ENCODE results near the gene OAF. TPM values are rescaled to one million over a fixed set of nuclear protein-coding genes. Genes with fewer than 3 reads are reported as not detected.

Gene OAF
- total RNA-seq, 1 donor from 2014 or later = 6.6 TPM

DNA sequence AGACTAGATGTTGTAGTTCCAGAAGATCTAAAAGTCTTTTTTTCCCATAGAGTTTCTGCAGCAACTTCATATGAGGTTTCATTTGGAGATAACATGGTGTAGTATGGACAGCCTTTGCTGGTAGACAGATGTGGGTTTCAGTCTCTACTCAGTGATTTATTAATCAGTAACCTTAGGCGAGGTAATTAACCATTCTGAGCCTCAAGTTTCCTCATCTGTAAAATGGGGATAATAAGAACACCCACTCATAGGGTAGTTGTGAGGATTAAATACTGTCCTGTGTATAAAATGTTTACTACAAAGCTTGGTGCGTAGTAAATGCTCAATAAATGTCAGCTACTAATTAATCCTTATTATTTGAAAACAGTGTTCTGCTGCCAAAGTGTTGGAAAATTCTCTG is 45.9 kb downstream of the OAF start:
- Mint-ChIP-seq H3K9me3 (ENCODE audit: low read depth) (no peaks in the 10 kb centered on the region), H3K36me3 (ENCODE audit: insufficient read depth) (no peaks in the 10 kb centered on the region), H3K27me3 (peaks cover 72% of the 10 kb centered on the region), H3K4me1 (ENCODE audit: low read depth) (peaks cover 9% of the 10 kb centered on the region), H3K27ac (peak overlapping the region; percentile 41), H3K4me3 (ENCODE audit: low read depth) (no peak overlapping the region)
- TF ChIP-seq, protein P1, sequence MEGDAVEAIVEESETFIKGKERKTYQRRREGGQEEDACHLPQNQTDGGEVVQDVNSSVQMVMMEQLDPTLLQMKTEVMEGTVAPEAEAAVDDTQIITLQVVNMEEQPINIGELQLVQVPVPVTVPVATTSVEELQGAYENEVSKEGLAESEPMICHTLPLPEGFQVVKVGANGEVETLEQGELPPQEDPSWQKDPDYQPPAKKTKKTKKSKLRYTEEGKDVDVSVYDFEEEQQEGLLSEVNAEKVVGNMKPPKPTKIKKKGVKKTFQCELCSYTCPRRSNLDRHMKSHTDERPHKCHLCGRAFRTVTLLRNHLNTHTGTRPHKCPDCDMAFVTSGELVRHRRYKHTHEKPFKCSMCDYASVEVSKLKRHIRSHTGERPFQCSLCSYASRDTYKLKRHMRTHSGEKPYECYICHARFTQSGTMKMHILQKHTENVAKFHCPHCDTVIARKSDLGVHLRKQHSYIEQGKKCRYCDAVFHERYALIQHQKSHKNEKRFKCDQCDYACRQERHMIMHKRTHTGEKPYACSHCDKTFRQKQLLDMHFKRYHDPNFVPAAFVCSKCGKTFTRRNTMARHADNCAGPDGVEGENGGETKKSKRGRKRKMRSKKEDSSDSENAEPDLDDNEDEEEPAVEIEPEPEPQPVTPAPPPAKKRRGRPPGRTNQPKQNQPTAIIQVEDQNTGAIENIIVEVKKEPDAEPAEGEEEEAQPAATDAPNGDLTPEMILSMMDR (IDR thresholded peaks at IDR 0.05; ENCODE audit: unreplicated experiment) = no peak
- DNase-seq (ENCODE audit: low spot score, unreplicated experiment) = no peak

DNA sequence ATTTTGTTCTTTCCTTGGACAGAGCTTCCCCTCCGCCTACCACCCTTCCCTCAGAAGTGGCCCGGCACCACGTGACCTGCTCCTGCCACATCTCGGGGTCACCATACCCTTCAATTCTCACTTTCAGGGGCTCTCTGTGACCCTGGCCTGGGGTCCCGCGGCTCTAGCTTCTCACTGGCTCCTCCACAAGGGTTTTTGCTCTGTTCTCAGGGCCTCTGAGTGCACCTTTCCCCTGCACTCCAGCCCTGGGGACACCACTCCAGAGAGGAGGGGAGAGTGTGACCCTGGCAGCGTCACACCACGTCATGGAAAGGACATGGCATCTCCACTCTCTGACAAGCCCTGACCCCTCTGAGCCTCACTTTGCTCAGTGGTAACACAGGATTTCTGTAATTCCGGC is 46.5 kb downstream of the OAF start:
- H3K36me3 Mint-ChIP-seq (ENCODE audit: insufficient read depth) = no peaks in the 10 kb centered on the region
- H3K27me3 Mint-ChIP-seq = peaks cover 73% of the 10 kb centered on the region

DNA sequence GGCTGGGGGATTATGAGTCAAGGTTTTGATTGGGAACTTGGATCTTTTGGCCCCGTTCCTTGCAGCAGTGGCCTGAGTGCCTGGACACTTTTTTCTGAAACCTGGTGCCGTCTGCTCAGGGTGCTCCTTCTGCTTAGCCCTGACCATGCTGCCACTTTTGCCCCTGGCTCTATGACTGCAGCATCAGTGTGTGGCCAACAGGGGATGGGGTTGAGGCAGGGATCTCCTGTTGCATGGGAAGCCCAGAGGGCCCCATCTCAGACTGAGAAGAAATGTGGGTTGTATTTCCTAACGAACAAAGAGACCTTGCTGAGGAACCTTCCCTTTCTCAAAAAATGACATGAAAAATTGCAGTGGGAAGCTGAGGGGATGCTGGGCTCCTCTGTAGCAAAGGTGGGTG is 47.8 kb downstream of the OAF start:
- H3K4me3 Mint-ChIP-seq (ENCODE audit: low read depth) = no peak overlapping the region
- no peaks in the 10 kb centered on the region for H3K36me3 Mint-ChIP-seq (ENCODE audit: insufficient read depth)
- peaks cover 69% of the 10 kb centered on the region for H3K27me3 Mint-ChIP-seq
- TF ChIP-seq, protein P1 (IDR thresholded peaks at IDR 0.05; ENCODE audit: unreplicated experiment) = peak; percentile 6
- H3K27ac Mint-ChIP-seq = no peak overlapping the region
- no peak for DNase-seq (ENCODE audit: low spot score, unreplicated experiment)
- H3K4me1 Mint-ChIP-seq (ENCODE audit: low read depth) = peaks cover 9% of the 10 kb centered on the region
- no peaks in the 10 kb centered on the region for H3K9me3 Mint-ChIP-seq (ENCODE audit: low read depth)

More for the DNA sequence above, 46.5 kb downstream of the OAF start:
- H3K27ac Mint-ChIP-seq = no peak overlapping the region
- TF ChIP-seq, protein P1 (IDR thresholded peaks at IDR 0.05; ENCODE audit: unreplicated experiment) = no peak
- no peak for DNase-seq (ENCODE audit: low spot score, unreplicated experiment)
- no peaks in the 10 kb centered on the region for H3K9me3 Mint-ChIP-seq (ENCODE audit: low read depth)
- H3K4me1 Mint-ChIP-seq (ENCODE audit: low read depth) = peaks cover 9% of the 10 kb centered on the region
- no peak overlapping the region for H3K4me3 Mint-ChIP-seq (ENCODE audit: low read depth)

DNA sequence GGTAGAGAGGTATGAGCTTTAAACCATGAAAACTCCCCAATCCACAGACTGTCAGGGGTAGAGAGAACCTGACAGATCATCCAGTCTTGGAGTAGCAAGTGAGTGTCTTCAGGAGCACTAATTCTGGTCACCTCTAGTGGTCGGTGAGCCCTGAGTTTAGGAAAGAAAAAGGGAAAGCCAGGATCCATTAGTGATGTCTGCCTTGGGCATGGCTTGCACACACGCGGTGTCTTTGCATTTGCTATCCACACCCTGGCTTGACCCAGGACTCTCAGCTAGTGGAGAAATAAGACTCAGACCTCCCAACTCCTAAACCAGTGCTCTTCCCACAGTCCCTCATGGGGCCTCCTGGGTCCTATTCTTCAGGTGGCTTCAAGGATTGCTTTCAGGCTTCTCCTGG is 48.4 kb downstream of the OAF start:
- DNase-seq (ENCODE audit: low spot score, unreplicated experiment) = no peak
- H3K27me3 Mint-ChIP-seq = peaks cover 67% of the 10 kb centered on the region

DNA sequence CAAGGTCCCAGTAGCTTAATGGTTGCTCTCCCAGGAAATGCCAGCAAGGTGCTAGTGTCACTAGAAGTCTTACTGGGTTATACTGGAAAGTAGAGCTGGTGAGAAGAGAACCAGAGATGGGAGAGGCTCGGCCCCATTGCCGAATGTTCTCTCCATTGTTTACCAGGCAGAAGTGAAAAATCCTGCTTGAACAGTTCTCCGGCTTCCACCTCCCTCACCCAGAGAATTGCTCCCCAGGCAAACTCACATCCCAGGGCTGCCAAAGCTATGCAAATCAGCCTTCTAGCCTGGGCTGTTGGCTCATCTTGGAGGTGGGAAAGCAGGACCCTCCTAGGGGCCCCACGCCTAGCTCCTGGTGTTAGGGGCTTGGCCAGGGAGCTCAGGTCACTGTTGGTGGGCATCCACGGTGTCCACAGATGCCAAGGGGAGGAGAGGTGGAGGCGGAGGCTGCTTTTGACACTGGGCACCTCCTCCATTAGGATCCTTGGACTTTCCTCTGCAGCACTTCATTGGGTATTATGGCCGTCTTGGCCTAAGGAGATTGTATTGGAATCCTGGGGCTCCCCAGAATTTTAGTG is 49.2 kb downstream of the OAF start:
- Mint-ChIP-seq H3K27ac (no peak overlapping the region), H3K27me3 (peaks cover 65% of the 10 kb centered on the region), H3K36me3 (ENCODE audit: insufficient read depth) (no peaks in the 10 kb centered on the region), H3K9me3 (ENCODE audit: low read depth) (no peaks in the 10 kb centered on the region), H3K4me3 (ENCODE audit: low read depth) (no peak overlapping the region), H3K4me1 (ENCODE audit: low read depth) (peaks cover 7% of the 10 kb centered on the region)
- DNase-seq (ENCODE audit: low spot score, unreplicated experiment) = no peak
- TF ChIP-seq, protein P1 (IDR thresholded peaks at IDR 0.05; ENCODE audit: unreplicated experiment) = no peak

More for the DNA sequence above, 48.4 kb downstream of the OAF start:
- H3K27ac Mint-ChIP-seq = no peak overlapping the region
- H3K4me1 Mint-ChIP-seq (ENCODE audit: low read depth) = peaks cover 9% of the 10 kb centered on the region
- no peaks in the 10 kb centered on the region for H3K36me3 Mint-ChIP-seq (ENCODE audit: insufficient read depth)
- TF ChIP-seq, protein P1 (IDR thresholded peaks at IDR 0.05; ENCODE audit: unreplicated experiment) = no peak
- H3K9me3 Mint-ChIP-seq (ENCODE audit: low read depth) = no peaks in the 10 kb centered on the region
- H3K4me3 Mint-ChIP-seq (ENCODE audit: low read depth) = no peak overlapping the region
